Calu3 (cell line): ENCODE measurements around the gene DUSP28. TPM values are rescaled to one million over a fixed set of nuclear protein-coding genes. Genes with fewer than 3 reads are reported as not detected.

Source experiments
- BruUV-seq: library from RNA; stranded (reverse); fragments of 400-500 nt; replicated peaks from 2 replicates; lab custom pipeline; 2021; lab: Mats Ljungman, UMichigan
- CTCF ChIA-PET: fragments of 300-600 bp; sonication (Branson Sonifier 250); formaldehyde crosslinking; loops from one replicate; lab custom pipeline; 2022; ENCODE audit warnings: antibody characterized with exemption; lab: Charles Lee
- DNase-seq: peaks from one replicate; pipeline ENCODE4 v3.0.0; 2022
- H3K27ac Mint-ChIP-seq: one replicate; pipeline ENCODE4 v1.8.0; 2022; ENCODE audit warnings: mixed read lengths; ENCODE audit not compliant: unreplicated experiment
- H3K27me3 Mint-ChIP-seq: one replicate; pipeline ENCODE4 v1.8.0; 2022; ENCODE audit warnings: mixed read lengths; ENCODE audit not compliant: unreplicated experiment
- H3K36me3 Mint-ChIP-seq: one replicate; pipeline ENCODE4 v1.8.0; 2022; ENCODE audit warnings: mild to moderate bottlenecking, moderate library complexity, mixed read lengths; ENCODE audit not compliant: insufficient read depth, unreplicated experiment
- H3K4me1 Mint-ChIP-seq: one replicate; pipeline ENCODE4 v1.8.0; 2022; ENCODE audit warnings: mild to moderate bottlenecking, low read depth, mixed read lengths; ENCODE audit not compliant: unreplicated experiment
- H3K4me3 Mint-ChIP-seq: one replicate; pipeline ENCODE4 v1.8.0; 2022; ENCODE audit warnings: mild to moderate bottlenecking, low read depth, moderate library complexity, mixed read lengths; ENCODE audit not compliant: unreplicated experiment
- H3K9me3 Mint-ChIP-seq: one replicate; pipeline ENCODE4 v1.8.0; 2022; ENCODE audit warnings: low read depth, mixed read lengths; ENCODE audit not compliant: unreplicated experiment
- CTCF ChIP-seq: fragments of 200-600 bp; IDR thresholded peaks from one replicate; pipeline ENCODE4 v1.8.0; 2022; ENCODE audit warnings: antibody characterized with exemption; ENCODE audit not compliant: unreplicated experiment
- intact Hi-C: fragments of 100-400 bp; cut with micrococcal nuclease; formaldehyde crosslinking; loops from one replicate; pipeline ENCODE4 v1.10.0; 2022; ENCODE audit not compliant: unreplicated experiment
- total RNA-seq: library from RNA; stranded (reverse); gene quantifications from 2 replicates; pipeline ENCODE4 v1.2.3, GENCODE V29; 2022

DUSP28 gene
- total RNA-seq, 1 experiment from 2014 or later = 8.5 TPM

GRCh38 chr2:240555541-240556250 is 4.5 kb upstream of the DUSP28 start:
- Mint-ChIP-seq H3K4me1 (peaks cover 21% of the 10 kb centered on the region), H3K27ac (no peak overlapping the region), H3K4me3 (no peak overlapping the region), H3K36me3 (peaks cover 45% of the 10 kb centered on the region), H3K27me3 (no peaks in the 10 kb centered on the region), H3K9me3 (peaks cover 2% of the 10 kb centered on the region)
- no peak for DNase-seq
- no TSS peak for BruUV-seq
- TF ChIP-seq CTCF = no peak
- CTCF ChIA-PET = no interaction called here
- intact Hi-C loops = no loop called here

- H3K36me3 Mint-ChIP-seq = peaks cover 55% of the 10 kb centered on the region
- no TSS peak for BruUV-seq
- H3K27ac Mint-ChIP-seq = peak overlapping the region; percentile 30
- peak; percentile 74 for TF ChIP-seq CTCF
- peaks cover 26% of the 10 kb centered on the region for H3K4me1 Mint-ChIP-seq
- no peaks in the 10 kb centered on the region for H3K27me3 Mint-ChIP-seq
- H3K9me3 Mint-ChIP-seq = peaks cover 2% of the 10 kb centered on the region
- CTCF ChIA-PET = interaction anchor here (0.6 to 2.0 kb wide), 6 partner anchors 10 to 324 kb away, joined by 3 to 13 read pairs (median 4); partner anchors contain the start of gene CAPN10
- intact Hi-C loops = no loop called here
- peak overlapping the region; percentile 93 for H3K4me3 Mint-ChIP-seq
- peak; percentile 84 for DNase-seq
These were observed 3.5 kb upstream of the DUSP28 start for GRCh38 chr2:240556553-240557100.

GRCh38 chr2:240557101-240557751 is 2.9 kb upstream of the DUSP28 start:
- intact Hi-C loops = no loop called here
- H3K36me3 Mint-ChIP-seq = peaks cover 57% of the 10 kb centered on the region
- H3K27ac Mint-ChIP-seq = peak overlapping the region; percentile 30
- H3K4me3 Mint-ChIP-seq = peak overlapping the region; percentile 93
- no peak for TF ChIP-seq CTCF
- H3K27me3 Mint-ChIP-seq = no peaks in the 10 kb centered on the region
- CTCF ChIA-PET = interaction anchor here (0.6 to 2.0 kb wide), 7 partner anchors 9 to 324 kb away, joined by 3 to 13 read pairs (median 4); partner anchors contain the start of gene CAPN10
- no TSS peak for BruUV-seq
- peaks cover 32% of the 10 kb centered on the region for H3K4me1 Mint-ChIP-seq
- no peaks in the 10 kb centered on the region for H3K9me3 Mint-ChIP-seq
- no peak for DNase-seq

- no peak for TF ChIP-seq CTCF
- peak within 1 kb of the TSS; percentile 83 for H3K27ac Mint-ChIP-seq
- H3K36me3 Mint-ChIP-seq = peaks cover 60% of the 10 kb centered on the region
- no TSS peak for BruUV-seq
- H3K9me3 Mint-ChIP-seq = no peaks in the 10 kb centered on the region
- no peaks in the 10 kb centered on the region for H3K27me3 Mint-ChIP-seq
- H3K4me1 Mint-ChIP-seq = peaks cover 34% of the 10 kb centered on the region
- H3K4me3 Mint-ChIP-seq = peak within 1 kb of the TSS; percentile 93
- DNase-seq = peak; percentile 93
- CTCF ChIA-PET = interaction anchor here (0.6 to 2.0 kb wide), 4 partner anchors 9 to 98 kb away, joined by 3 to 13 read pairs (median 8); no protein-coding TSS in a partner anchor
- intact Hi-C loops = no loop called here
These were observed 2.3 kb upstream of the DUSP28 start, which contains the start of gene ANKMY1 for GRCh38 chr2:240557808-240558207. ANKMY1 (minus strand) TSS chr2:240557988; CDS start chr2:240557335, 653 bp downstream.
